ENCODE measurements around the gene TSPAN2. TPM values are rescaled to one million over a fixed set of nuclear protein-coding genes. Genes with fewer than 3 reads are reported as not detected.

Gene TSPAN2
- total and polyA plus RNA-seq, 11 donors: 2.8 to 10.6 (median 7.1) TPM

GRCh38 chr1:115078708-115079107 lies 10.6 kb downstream of the TSPAN2 start:
- H3K36me3 ChIP-seq: no peaks in the 10 kb centered on the region
- no peak for DNase-seq
- WGBS, 4 donors: 83 to 91% (median 88%) methylated on average over 4 of the region's 4 CpGs
- H3K9me3 ChIP-seq: no peaks in the 10 kb centered on the region
- no peak for ATAC-seq
- no peaks in the 10 kb centered on the region for H3K27me3 ChIP-seq
- intact Hi-C loops (cut with DNase I): no loop called here
- H3K27ac ChIP-seq: no peak overlapping the region
- H3K4me3 ChIP-seq: no peak overlapping the region
- H3K4me1 ChIP-seq: peaks cover 0 to 18% (median 0%) of the 10 kb centered on the region in 12 donors
- no peak for TF ChIP-seq CTCF (IDR thresholded peaks at IDR 0.05)
- TF ChIP-seq POLR2A (IDR thresholded peaks at IDR 0.05): no peak

- DNase-seq (no peak), ATAC-seq (no peak)
- no peaks in the 10 kb centered on the region for H3K36me3 ChIP-seq
- H3K27me3 ChIP-seq: no peaks in the 10 kb centered on the region
- WGBS, 4 donors: 87 to 100% (median 89%) methylated on average over 1 of the region's 1 CpG
- no peaks in the 10 kb centered on the region for H3K9me3 ChIP-seq
- H3K4me3 ChIP-seq: no peak overlapping the region
- peaks cover 0 to 22% (median 6%) of the 10 kb centered on the region in 12 donors for H3K4me1 ChIP-seq
- no peak for TF ChIP-seq POLR2A (IDR thresholded peaks at IDR 0.05)
- TF ChIP-seq CTCF (IDR thresholded peaks at IDR 0.05): no peak
- no peak overlapping the region for H3K27ac ChIP-seq
- intact Hi-C loops (cut with DNase I): no loop called here
Observed at GRCh38 chr1:115077984-115078330, 11.3 kb downstream of the TSPAN2 start.

- Histone ChIP-seq H3K9me3 (no peaks in the 10 kb centered on the region), H3K4me1 (peaks cover 0 to 26% (median 6%) of the 10 kb centered on the region in 12 donors), H3K4me3 (no peak overlapping the region), H3K27ac (no peak overlapping the region), H3K36me3 (no peaks in the 10 kb centered on the region), H3K27me3 (no peaks in the 10 kb centered on the region)
- no peak for ATAC-seq
- WGBS, 4 donors: 80 to 87% (median 81%) methylated on average over 5 of the region's 5 CpGs
- intact Hi-C loops (cut with DNase I): no loop called here
- no peak for DNase-seq
- TF ChIP-seq POLR2A (IDR thresholded peaks at IDR 0.05) (no peak), CTCF (IDR thresholded peaks at IDR 0.05) (no peak)
Observed at GRCh38 chr1:115077286-115077983, 11.9 kb downstream of the TSPAN2 start.

GRCh38 chr1:115076384-115076915 lies 12.9 kb downstream of the TSPAN2 start:
- H3K4me3 ChIP-seq: no peak overlapping the region
- intact Hi-C loops (cut with DNase I): no loop called here
- H3K4me1 ChIP-seq: peaks cover 0 to 36% (median 6%) of the 10 kb centered on the region in 12 donors
- no peaks in the 10 kb centered on the region for H3K9me3 ChIP-seq
- H3K27me3 ChIP-seq: no peaks in the 10 kb centered on the region
- WGBS, 4 donors: 63 to 93% (median 87%) methylated on average over 4 of the region's 4 CpGs
- no peak overlapping the region for H3K27ac ChIP-seq
- DNase-seq: no peak
- H3K36me3 ChIP-seq: no peaks in the 10 kb centered on the region
- ATAC-seq: no peak
- TF ChIP-seq CTCF (IDR thresholded peaks at IDR 0.05) (no peak), POLR2A (IDR thresholded peaks at IDR 0.05) (no peak)

Measured in heart left ventricle (tissue), 16 donors.